Measurements from ENCODE around the gene IL36A.

IL36A gene

GRCh38 chr2:113050921-113051895 is 45.9 kb downstream of the IL36A start:
- no peak for DNase-seq (ENCODE audit: low read depth)

- no peak for DNase-seq (ENCODE audit: low read depth)
These were observed 47.2 kb downstream of the IL36A start, which contains the start of gene IL36B for GRCh38 chr2:113052396-113052917. Gene IL36B (minus strand): TSS chr2:113052867.

- no peak for DNase-seq (ENCODE audit: low read depth)
These were observed 48.4 kb downstream of the IL36A start for GRCh38 chr2:113053666-113054065.

- no peak for DNase-seq (ENCODE audit: low read depth)
These were observed 48.8 kb downstream of the IL36A start for GRCh38 chr2:113054066-113054465.

- DNase-seq (ENCODE audit: low read depth) = no peak
These were observed 51.3 kb downstream of the IL36A start for GRCh38 chr2:113056521-113056920.

- no peak for DNase-seq (ENCODE audit: low read depth)
These were observed 51.9 kb downstream of the IL36A start for GRCh38 chr2:113057117-113057516.
